HG03175 (cell line): ENCODE data around the gene TNS4.

Experiments used
- ATAC-seq: cut with Tn5 transposase; IDR thresholded peaks from one replicate; pipeline ENCODE4 v1.9.1; 2021; ENCODE audit warnings: mild to moderate bottlenecking, moderate library complexity; ENCODE audit not compliant: unreplicated experiment

The TNS4 gene

DNA sequence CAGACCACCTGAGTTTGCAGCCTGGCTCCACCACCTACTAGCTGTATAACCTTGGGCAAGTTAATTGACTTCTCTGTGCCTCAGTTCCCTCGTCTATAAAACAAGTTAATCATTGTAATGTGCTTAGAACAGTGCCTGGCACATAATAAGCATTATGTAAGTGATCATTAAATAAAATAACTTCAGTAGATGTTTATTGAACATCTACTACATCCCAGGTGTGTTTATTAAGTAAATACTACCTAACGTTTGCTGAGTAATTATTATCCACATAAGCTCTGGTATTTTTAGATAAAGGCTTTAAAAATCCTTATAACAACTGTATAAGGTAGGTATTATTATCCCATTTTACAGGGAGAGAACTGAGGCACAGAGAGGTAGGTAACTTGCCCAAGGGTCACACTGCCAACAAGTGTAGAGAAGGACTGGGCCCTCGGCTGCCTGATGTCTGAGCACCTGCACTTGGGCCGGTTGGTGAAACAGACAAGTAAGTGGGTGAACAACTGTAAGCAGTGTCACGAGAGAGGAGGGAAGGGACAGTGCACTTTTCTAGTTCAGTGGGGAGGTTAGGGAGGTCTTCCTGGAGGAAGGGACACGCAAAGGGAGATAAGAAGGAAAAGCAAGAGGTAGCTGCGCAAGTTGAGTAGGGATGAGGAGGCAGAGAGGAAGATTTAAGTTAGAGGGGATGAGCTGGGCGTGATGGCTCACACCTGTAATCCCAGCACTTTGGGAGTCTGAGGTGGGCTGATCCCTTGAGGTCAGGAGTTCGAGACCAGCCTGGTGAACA, 4.6 kb downstream of the TNS4 start:
- no peak for ATAC-seq

GRCh38 chr17:40496170-40496569, 5.3 kb downstream of the TNS4 start:
- ATAC-seq = no peak

DNA sequence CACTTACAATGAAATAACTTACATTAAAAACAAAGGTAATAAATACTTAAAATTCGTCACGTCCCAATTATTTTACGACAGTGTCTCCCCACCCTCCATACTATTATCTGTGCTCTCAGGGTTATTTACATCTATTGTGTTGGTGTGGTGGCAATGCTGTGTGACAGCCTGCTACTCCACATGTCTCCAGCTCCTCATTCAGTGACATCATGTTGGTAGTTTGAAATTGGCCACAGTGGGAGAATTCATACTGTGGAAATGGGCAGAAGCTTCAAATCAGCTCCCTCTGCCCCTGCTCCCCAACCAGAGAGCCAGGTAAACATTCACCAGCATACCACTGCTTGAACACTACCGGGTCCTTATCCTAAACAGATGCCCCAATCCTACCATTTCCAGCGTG, 6.3 kb downstream of the TNS4 start:
- no peak for ATAC-seq

DNA sequence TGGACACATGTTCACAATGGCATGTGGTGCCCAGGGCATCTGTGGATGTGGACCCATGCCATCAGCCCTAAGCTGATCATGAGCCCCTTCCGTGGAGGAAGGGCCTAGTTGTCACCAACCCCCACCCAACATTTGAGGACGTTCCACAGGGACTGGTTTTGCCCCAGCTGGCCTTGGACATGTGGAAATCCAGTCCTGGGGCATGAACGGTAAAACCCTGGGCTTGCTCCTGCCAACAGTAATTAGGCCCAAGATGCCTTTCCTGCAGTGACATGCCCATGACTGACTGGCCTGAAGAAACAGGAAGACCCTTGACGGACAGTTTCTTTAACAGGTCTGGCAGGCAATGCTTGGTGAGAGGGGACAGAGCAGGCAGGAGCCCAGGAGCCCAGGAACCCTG, 7.7 kb downstream of the TNS4 start:
- no peak for ATAC-seq

DNA sequence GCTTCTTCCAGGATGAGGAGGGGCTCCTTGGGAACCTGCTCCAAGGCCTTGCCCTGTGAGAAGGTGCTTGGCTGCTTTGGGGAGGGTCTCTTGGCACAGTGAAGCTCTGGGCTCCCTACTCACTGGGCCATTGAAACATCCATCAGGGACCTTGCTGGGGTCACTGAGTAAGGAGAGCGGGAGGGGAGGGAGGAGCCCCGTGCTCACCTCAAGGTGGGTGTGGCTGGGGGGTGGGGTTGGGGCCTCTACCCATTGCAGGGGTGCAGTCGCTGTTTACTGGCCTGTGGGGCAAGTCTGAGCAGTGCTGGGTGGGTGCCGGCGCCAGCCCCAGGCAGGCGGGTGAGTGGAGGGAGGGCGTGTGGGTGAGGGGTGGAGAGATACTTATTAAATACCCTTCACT, 9.9 kb downstream of the TNS4 start:
- no peak for ATAC-seq

- ATAC-seq = no peak
Observed at GRCh38 chr17:40490982-40491381, 10.4 kb downstream of the TNS4 start.

- ATAC-seq = no peak
Observed at GRCh38 chr17:40490289-40490853, 11.1 kb downstream of the TNS4 start.

DNA sequence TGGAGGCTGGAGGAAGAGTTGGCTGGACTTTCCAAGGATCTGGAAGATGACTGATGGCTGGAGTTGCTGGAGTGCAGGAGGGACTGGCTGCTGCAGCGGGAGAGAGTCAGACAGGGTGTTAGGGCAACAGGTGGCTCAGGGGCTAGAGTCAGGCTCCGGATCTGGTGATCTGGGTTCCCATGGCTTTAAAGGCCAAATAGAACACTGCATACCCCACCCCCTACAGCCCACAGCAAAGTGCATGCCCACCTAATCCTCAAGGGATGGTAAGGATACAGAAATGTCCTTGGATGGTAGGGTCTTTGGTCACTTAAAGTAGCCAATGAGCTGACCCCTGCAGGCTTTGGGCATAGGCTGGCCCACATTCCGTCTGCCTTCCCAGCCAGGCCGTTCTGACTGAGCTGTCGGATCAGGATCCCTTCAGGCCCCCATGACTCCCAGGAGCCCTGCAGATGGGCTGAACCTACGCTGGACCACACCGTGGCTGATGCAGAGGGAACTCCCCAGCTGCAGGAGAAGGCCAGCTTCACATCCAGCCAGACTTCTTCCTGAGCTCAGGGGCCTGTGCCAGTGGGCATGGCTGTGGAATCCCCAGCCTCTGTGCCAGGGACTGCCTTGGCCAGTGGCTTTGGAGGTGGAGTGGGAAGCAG, 13.9 kb downstream of the TNS4 start:
- ATAC-seq = no peak

GRCh38 chr17:40486522-40487370, 14.7 kb downstream of the TNS4 start:
- ATAC-seq = no peak

- ATAC-seq = no peak
Observed at GRCh38 chr17:40485851-40486521, 15.4 kb downstream of the TNS4 start.

GRCh38 chr17:40484973-40485530, 16.4 kb downstream of the TNS4 start:
- ATAC-seq = no peak

DNA sequence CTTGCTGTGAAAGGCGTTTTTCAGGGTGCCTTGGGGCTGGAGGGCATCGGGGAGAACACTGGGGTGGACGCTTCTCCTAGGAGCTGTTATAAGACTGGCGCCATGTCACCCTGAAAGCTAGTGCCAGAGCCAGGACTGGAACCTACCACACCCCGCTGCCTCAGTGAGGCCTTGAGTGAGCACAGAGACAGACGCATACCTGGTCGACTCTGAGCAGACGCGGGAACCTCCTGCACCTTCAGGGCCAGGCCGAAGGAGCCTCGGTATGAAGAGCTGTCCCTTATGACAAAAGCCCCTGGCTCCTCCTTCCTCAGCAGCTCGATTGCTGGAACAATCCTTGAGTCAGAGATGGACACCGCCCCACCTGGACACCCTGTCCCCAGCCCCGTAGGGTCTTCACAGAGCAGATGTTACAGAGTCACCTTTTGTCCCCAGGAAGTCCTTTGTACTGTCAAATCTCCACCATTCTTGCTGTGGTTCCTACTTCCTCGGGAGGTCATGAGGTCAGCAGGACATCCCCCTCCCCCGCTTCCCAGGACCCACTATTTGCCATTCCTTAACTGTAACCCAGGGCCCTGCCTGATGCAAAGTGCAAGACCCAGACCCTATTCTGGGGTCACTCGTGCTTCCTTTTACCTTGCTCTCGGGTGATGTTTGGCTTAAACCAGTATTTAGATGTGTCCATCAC, 17.0 kb downstream of the TNS4 start:
- no peak for ATAC-seq

DNA sequence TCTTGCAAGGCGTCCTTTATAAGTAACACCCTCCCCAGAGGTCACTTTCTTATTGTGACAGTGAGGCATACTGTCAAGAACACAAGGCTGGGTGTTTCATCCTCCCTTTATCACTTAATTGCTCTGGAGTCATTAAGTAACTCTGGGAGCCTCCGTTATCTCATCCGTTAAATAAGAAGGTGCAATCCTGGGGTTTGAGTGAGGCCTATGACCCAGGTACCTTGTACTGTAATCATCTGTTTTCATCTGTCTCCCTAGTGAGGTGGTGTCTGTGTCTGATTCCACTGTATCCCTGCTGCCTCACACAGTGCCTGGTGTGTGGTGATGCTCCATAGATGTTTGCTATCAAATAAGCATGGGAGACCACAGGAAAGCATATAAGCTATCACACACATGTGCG, 17.7 kb downstream of the TNS4 start:
- no peak for ATAC-seq

- no peak for ATAC-seq
Observed at GRCh38 chr17:40482722-40483121, 18.7 kb downstream of the TNS4 start.

- no peak for ATAC-seq
Observed at GRCh38 chr17:40481106-40481505, 20.3 kb downstream of the TNS4 start.

- ATAC-seq = no peak
Observed at GRCh38 chr17:40480501-40481003, 20.9 kb downstream of the TNS4 start.

DNA sequence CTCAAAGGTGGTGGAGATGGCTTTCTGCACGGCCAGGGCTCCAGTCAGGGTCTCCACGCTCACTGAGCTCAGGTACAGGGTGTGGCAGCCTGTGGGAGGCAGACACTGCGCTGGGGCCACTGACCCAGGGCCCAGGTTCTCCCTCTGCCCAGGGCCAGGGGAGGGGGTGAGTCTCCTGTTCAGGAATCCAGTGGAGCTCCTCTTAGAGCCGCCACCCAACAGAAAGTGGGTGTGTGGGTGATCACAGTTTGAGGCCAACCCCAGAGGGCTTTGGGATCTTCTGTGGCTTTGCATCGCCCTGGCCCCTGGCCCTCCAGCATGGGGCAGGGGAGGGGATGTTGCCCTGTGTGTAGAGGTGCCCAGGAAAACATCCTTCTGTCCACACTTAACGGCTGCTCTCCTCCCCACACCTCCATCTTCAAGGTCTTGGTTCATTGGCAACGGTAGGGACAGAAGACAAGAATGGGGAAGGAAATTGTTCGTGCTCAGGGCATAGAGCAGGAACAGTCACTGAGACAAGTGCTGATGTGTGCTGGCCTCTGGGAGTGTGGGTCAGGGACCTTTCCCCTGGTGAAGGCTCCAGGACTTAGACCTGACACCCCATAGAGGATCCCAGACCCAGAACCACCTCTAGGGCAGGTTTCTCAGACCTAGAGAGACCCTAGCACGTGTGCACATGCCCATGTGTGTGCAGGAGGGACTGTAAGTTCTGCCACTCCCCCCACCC, 21.5 kb downstream of the TNS4 start:
- no peak for ATAC-seq

DNA sequence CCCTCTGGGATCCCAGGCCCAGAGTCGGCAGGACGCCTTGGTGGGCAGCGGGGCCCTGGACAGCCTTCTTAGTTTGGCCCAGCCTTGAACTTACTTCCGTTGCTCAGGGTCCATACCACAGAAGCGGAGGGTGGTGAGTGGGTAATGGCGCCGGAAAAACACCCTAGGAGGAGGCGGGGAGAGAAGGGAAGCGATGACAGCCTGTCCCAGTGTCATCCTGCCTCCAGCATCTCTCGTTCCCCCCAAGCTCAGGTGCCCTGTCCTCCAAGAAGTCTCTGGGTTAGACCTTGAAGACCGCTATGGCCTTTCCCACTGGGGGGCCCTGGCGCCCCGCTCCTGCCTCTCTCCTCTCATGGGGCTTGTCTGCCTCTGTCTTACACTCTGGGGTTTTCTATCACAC, 22.9 kb downstream of the TNS4 start:
- no peak for ATAC-seq

GRCh38 chr17:40477796-40478195, 23.6 kb downstream of the TNS4 start:
- ATAC-seq = no peak
